Jurkat, Clone E6-1 (cell line): ENCODE measurements around the gene CAPZA1.
A peak's percentile ranks its signal among the peaks of the same experiment; 100 is the strongest.

ENCODE experiments used
- DNase-seq: peaks from one replicate; pipeline ENCODE4 v3.0.0-alpha.2; 2011; ENCODE audit warnings: low read depth, low spot score
- H3K4me3 ChIP-seq: 2 replicates; pipeline ENCODE4 v1.5.1; 2011; ENCODE audit warnings: mild to moderate bottlenecking, low read length, control low read depth, moderate library complexity

Gene CAPZA1

DNA sequence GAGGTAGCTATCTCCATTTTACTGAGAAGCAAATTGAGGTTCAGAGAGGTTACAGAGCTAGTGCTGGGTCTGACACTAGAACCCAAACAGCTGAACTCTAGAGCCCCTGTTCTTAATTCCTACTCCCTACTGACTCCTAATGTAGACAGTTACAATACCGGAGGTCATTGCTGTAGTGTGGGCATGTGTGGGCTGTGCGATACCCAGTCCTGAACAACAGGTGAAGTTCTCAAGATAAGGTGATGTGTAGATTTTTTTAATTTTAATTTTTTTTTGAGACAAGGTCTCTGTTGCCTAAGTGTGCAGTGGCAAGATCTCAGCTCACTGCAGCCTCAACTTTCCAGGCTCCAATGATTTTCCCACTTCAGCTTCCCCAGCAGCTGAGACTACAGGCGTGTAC lies 88.9 kb downstream of the CAPZA1 start:
- DNase-seq = no peak
- H3K4me3 ChIP-seq = no peak overlapping the region

DNA sequence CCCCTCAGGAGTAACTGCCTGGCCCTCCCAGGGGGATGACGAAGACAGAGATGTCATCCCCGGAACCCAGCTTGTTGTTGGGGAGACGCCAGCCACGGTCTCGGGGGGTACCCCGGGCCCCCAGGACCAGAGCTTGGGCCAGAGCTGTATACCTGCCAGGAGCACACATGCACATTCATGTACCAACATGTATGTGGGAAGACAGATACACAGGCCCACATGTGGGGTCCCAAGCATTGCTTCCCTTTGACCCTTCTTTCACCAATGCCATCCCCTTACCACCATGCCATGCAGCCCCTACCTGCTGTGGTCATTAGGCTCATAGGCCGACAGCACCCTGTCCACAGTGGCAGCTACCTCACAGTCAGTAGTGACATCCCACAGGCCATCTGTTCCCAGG lies 90.5 kb downstream of the CAPZA1 start:
- H3K4me3 ChIP-seq = no peak overlapping the region

DNA sequence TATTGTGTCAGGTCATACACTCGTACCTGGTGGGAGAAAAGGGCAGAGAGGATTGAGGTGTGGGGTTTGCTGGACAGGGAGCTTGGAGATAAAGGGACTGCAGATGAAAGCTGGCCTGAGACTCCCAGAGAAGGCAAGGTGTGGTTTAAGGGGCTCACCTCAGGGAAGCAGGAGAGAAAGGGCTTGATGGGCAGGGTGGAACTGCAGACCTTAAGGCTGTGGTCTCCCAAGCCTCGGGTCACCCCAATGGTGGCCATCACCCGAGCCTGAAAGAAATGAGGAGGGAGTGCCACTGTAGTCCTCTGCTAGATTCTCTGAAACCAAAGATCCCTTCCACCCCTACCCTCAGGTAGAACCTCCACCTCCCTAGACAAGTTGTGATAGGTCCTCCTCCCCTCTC lies 91.0 kb downstream of the CAPZA1 start:
- no peak overlapping the region for H3K4me3 ChIP-seq
- no peak for DNase-seq

More for the DNA sequence above, 90.5 kb downstream of the CAPZA1 start:
- DNase-seq = no peak

DNA sequence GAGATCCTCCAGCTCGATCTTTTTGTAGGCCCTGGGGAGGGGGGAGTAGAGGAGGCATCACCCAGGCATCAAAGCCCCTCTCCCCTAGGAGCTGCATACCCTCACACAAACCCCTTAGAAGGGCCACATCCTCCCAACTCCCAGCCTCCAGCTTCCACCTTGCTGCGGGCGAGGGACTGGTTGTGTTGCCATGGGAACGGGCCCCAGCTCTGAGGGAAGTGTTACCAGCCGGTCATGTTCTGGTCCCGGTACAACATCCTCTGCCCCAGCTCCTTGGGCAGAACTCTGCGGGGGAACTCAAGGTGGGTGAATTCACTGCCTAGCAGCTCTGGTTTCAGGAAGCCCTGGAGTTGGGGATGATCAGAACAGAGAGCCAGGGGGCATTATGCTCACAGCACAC lies 91.4 kb downstream of the CAPZA1 start:
- no peak overlapping the region for H3K4me3 ChIP-seq
- DNase-seq = no peak

DNA sequence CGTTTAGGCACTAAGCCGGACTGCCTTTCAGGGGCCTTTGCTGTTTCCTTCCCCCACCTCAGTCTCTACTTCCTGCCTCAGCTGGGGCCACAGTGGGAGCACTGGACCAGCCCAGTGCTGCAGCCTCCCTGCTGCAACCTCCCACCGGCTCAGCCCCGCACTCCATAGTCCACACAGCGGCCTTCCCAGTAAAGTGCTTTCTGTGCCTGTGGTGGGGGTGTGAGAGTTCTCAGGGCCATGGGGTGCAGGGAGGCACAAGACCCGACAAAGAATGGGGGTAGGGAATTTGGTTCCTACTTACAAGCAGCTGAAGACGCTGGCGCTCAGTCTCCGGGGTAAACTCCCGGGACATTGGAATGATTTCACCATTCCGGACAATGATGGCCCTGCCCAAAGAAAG lies 92.0 kb downstream of the CAPZA1 start:
- no peak for DNase-seq
- H3K4me3 ChIP-seq = no peak overlapping the region

DNA sequence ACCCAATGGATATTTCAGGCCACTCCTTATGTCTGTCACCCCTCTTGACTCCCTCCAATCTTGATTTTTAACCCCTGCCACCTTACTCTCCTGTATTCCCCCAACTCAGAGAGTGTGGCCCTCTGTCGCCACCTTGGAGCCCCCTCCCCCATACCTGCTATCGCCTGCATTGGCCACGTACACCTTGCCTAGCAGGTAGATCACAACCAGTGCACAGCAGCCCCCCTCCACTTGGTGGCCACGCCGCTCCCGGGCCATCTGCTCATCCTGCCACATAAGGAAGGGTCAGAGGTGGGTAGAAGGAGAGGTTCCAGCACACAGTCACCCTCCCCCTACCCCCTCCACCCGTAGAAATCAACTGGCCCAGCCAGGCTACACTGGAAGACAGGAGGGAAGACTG lies 92.6 kb downstream of the CAPZA1 start:
- no peak for DNase-seq
- H3K4me3 ChIP-seq = no peak overlapping the region

DNA sequence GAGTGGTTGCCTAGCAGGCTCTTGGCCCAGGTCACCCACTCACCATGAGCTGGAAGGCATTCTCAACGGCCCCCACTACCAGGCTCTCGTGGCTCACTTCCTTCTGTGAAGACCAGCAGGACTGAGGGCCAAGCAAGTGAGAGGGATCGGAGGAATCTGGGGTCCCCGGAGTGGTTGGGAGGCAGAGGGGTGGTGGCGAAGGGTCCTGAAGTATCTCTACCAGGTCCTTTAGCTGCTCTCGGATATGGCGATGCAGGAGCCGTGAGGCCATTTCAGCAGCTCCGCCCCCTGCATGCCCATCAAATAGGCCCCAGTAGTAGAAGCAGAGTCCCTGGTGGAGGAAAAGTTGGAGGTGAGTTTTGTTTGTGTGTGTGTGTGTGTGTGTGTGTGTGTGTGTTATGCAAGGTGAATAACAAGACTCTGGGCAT lies 93.1 kb downstream of the CAPZA1 start:
- H3K4me3 ChIP-seq = no peak overlapping the region
- no peak for DNase-seq

DNA sequence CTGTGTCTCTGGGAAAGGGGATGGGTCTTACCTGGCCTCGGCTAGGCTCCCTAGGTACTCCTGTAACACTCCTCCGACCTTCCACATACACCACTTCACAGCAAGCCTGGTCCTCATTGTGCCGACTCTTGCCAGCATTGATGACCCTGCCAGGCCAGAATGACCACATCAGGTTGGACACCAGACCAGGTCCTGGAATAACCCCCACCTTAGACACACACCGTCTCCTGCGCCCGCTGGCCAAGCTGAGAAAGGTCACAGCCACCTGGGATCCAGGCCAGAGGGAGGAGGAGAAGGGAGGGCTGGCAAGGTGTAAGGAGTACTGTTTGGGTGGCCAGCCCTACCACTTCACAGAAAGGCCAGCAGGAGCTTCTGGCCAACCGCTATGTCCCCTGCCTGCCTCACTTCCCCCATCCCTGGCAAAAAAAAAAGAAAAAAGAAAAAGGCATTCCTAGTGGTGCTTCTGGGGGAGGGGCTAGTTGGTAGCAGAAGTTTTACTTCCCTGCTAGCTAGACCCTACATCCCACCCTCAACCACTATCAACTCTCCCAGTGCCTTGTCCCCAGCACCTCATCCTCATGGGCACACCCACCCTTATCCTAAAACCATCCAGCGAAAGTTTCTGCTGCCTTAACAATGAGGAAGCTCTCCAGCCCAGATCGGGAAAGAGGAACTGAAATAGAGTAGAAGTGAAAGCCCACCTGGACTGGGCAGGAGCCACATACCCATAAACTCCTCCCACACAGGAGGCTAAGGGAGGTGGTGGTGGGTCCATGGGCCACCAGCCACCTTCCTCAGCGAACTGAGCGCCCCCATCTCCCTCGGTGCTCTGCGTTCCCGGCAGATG lies 94.1 kb downstream of the CAPZA1 start:
- H3K4me3 ChIP-seq = no peak overlapping the region
- DNase-seq = no peak

DNA sequence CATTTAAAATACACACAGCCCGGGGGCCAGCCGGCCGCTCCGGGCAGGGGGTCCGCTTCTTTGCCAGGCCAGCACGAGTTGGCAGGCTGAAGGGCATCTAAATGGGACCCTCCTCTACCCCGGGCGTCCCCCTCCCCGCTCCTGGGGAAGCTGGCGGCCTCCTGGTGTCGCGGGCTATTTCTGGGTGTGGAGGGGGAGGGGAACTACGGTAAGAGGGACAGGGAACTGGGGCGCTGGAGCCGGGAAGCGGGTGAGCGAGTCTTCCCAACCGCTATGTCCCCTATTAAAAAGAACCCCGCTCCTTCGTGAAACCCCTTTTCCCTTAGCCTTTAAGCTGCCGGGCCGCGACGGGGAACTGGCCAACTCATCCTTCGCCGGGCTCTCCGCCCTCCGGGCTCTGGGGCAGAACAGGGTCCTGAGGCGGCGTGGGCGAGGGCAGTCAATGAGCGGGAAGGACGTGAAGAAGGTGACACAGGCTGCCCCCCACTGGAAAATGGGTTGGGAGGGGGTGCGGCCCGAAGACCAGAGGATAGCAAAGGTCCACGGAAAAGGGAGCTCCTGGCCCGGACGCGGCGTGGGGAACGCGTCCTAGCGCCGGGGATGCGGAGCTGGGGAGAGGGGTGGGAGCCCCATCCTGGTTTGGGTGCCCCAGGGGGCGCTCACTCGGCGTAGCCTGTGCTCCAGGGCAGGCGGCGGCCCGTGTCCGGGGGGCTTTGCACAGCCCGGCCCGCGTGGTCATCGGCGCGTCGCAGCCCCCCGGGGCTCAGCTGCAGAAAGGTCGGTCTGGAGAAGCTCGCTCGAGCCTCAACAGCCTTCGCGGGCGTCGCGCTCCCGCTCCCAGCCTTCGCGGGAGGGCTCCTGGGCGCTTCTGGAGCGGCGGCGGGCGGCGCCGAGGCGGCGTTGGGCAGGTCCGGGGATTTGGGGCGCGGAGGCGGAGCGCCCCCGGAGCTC lies 95.0 kb downstream of the CAPZA1 start:
- peak overlapping the region; percentile 56 for H3K4me3 ChIP-seq
- no peak for DNase-seq

DNA sequence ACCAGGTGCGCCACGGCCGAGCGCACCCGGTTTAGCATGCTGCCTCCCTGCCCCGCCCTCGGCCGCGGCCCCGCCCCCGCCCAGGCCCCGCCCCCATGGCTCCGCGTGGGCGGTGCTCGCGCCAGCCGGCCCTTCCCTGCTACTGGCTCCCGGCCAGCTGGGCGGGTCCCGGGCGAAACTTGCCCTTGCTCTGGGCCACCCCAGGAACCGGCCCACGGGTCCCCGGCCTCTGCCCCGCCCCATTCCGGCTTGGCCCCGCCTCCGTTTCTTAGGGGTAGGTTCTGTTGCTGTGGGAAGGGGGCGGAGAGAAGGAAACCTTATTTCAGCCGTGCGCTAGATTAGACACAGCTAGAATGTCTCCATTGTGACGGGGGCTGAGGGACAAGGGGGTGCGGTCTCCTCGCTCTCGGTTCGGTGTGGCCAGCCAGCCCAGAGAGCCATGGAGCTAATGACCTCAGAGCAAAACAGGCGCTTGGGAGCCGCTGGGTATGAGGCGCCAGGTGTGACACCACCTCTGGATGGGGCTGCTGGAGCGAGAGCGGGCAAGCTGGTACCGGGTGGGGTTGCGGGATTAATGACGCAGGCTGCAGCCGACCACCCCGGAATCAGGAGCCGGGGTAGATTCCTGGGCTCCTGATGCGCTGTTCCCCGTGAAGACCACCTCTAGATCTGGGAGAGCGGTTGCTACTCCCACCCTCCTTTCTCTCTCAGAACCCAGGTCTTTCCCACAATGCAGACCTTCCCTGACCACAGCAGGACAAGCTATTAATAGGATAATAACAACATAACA lies 95.8 kb downstream of the CAPZA1 start, which contains the start of gene PPM1J:
Gene PPM1J, minus strand, starts transcription at position 69 of the 790 bp plus-strand sequence. Its CDS starts 31 bp downstream, at position 38.
- peak; percentile 84 for DNase-seq
- H3K4me3 ChIP-seq = peak within 1 kb of the TSS; percentile 56

DNA sequence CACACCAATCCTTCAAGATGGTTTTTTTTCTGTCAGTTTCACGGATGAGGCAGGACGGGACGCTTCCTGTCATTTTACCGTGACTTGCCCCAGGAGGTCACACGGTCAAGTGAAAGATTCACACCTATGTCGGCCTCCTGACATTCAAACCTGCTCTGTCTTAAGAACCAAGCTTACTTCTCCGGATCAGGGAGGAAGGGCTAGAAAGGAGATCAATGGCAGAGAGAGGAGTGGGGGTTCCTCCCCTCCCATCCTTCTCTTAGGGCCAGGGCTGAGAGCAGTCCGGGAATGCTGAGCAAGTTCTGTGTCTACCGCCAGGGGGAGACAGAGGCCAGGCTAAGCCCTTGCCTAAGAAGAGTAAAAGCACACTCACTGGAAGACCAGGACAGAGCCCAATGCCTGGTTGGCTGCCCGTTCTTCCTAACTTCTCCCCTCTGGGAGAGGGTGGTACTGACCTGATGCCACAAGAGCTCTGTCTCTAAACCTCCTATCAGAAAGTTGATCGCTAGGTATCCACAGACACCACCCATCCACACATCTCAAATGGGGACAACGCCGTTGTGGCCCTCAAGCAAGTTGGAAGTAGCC lies 96.6 kb downstream of the CAPZA1 start:
- peak overlapping the region; percentile 56 for H3K4me3 ChIP-seq
- peak; percentile 79 for DNase-seq

DNA sequence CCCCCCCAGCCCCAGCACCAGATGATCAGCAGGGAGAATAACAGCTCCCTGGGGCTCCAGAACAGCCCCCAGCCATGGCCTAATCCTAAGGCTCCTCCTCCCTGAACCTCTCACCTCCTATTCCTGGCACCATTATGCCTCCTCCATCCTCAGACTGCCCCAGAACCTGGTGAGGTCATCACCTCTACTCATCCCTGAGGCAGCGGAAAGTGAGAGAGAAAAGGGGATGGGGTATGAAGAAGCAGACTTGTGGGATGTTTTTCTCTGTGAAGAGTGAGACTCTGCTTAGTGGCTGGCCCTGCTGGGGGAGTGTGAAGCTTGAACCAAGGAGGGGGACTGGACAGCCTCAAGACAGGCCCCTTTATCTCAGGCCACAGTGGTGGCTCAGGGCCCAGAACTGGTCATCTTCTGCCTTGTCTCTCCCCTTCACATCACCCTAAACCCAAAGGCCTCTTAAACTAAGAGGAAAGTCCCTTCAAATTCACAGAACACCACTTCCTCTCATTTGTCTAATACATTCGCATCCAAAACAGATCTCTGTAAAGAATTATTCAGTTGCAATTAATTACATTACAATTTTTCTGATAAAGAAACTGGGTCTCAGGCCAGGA lies 97.7 kb downstream of the CAPZA1 start:
- DNase-seq = no peak
- no peak overlapping the region for H3K4me3 ChIP-seq

DNA sequence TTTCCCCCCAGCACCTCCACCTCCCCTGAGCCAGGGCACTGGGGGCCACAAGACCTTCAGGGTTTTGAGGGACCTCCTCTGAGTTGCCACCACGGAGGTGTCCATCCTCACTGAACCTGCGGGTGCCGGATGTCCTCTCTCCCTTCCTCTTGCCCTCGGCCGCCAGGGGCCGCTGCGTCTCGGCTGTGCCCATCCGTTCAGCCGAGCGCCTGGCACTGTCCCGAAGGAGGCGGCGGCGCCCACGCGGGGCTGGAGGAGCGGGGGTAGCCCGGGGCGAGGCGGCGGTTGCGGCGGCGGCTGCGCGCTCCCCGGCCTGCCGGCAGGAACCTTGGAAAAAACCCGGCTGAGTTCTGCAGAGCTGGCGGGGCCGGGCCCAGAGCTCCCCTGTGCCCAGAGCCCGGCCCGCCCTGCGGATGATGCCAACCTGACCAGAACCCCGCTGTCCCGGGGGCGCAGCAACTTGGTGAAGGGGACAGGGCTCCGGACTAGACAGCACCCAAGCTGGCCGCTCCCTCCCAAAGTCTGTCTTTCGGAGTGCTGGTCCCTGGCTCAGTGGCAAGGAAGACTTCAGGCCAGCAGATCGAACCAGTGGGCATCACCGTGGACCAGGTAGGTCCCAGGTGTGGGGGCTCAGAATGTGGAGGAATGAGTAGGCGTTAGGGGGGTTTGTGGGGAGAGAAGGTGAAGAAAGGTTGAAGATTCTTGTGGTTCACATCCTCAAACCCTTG lies 99.2 kb downstream of the CAPZA1 start:
- DNase-seq = no peak
- H3K4me3 ChIP-seq = no peak overlapping the region

DNA sequence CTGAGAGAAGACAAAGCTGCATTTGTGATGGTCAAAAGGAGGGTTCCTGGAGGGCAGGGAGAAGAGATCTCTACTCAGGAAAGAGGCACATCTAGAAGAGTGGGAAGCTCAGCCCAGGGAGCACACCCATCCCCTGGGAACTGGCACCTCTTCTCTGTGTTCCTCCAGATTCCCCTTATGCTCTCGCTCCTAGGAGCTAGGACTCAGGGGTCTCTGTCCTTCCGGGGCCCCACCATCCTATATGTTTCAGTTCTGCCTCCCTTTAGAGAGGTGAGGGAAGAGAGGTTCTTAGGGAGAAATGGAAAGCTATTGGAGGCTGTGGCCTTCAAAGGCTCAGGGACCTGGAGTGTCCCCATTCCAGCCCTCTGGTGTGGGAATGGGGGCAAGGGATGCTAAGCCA lies 100.1 kb downstream of the CAPZA1 start:
- DNase-seq = no peak
- H3K4me3 ChIP-seq = no peak overlapping the region

DNA sequence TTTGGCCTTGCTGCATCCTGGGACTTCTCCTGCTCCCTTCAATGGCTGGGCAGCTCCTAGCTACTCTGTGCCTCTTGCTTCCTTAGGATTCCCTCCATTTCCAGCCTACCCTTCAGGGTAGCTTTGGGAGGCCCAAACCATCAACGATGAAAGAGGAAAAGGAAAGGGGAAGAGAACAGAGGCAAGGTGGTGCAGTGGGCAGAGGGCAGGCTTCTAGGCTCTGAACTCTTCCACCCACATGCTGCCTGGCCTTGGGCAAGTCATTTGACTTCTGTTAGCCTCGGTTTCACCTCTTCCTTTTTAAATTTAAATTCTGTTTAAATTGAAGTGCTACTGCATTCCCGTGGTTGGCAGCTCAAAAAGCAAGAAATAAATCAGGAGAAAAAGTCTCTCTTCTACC lies 101.2 kb downstream of the CAPZA1 start:
- DNase-seq = no peak
- H3K4me3 ChIP-seq = no peak overlapping the region
